ENCODE data around the gene LPIN3.

DNA sequence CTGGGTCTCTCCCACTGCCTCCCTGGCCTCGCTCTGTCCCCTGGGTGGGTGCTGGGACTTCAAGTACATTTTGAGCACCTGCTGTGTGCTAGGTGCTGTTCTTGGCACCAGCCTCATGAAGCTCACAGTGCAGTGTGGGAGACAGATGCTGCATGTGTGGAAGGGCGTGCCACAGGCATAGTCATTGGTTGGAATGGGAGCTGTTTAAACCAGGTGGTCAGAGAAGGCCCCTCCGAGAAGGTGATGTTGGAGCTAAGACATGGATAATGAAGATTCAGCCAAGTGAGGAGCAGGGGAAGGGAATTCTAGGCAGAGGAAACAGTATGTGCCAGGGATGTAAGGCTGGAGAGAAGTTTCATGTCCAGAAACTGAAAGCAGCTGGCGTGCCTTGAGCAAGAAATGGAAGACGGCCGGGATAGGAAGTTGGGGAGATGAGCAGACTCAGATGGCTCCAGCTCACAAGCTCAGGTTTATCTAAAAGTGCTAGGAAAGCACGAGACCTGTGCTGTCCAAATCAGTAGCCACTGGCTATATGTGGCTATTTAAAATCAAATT is 9.9 kb downstream of the LPIN3 start:
- TF ChIP-seq POLR2A (IDR thresholded peaks at IDR 0.05; ENCODE audit: low read depth, low read length) (no peak), EZH2 (IDR thresholded peaks at IDR 0.05; ENCODE audit: borderline replicate concordance, low read depth, low read length, severe bottlenecking) (no peak), POLR2AphosphoS5 (IDR thresholded peaks at IDR 0.05; ENCODE audit: insufficient read depth, low read depth, low read length) (no peak)
- TF ChIP-seq, protein P1, sequence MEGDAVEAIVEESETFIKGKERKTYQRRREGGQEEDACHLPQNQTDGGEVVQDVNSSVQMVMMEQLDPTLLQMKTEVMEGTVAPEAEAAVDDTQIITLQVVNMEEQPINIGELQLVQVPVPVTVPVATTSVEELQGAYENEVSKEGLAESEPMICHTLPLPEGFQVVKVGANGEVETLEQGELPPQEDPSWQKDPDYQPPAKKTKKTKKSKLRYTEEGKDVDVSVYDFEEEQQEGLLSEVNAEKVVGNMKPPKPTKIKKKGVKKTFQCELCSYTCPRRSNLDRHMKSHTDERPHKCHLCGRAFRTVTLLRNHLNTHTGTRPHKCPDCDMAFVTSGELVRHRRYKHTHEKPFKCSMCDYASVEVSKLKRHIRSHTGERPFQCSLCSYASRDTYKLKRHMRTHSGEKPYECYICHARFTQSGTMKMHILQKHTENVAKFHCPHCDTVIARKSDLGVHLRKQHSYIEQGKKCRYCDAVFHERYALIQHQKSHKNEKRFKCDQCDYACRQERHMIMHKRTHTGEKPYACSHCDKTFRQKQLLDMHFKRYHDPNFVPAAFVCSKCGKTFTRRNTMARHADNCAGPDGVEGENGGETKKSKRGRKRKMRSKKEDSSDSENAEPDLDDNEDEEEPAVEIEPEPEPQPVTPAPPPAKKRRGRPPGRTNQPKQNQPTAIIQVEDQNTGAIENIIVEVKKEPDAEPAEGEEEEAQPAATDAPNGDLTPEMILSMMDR (IDR thresholded peaks at IDR 0.05; ENCODE audit: extremely low read depth in 1 of 2, insufficient read depth in 1 of 2, low read depth in 1 of 2, low read length in 2 of 2): no peak
